Activated CD4-positive, alpha-beta memory T cell treated with anti-CD3 and anti-CD28 coated beads for 36 hours (primary cell): Measurements from ENCODE around the gene UBAC1. TPM values are rescaled to one million over a fixed set of nuclear protein-coding genes. Genes with fewer than 3 reads are reported as not detected.

ENCODE experiments used
- CTCF ChIA-PET: fragments of 350-600 bp; sonication (Branson Sonifier 250); formaldehyde crosslinking; loops from one replicate; lab custom pipeline; 2021; ENCODE audit warnings: antibody characterized with exemption, inconsistent platforms; lab: Charles Lee
- POLR2A ChIA-PET: fragments of 350-600 bp; sonication (Branson Sonifier 250); formaldehyde crosslinking; loops from one replicate; lab custom pipeline; 2021; ENCODE audit warnings: antibody characterized with exemption; lab: Charles Lee
- DNase-seq: peaks from one replicate; pipeline ENCODE4 v3.0.0-alpha.2; 2020
- H3K27ac Mint-ChIP-seq: one replicate; pipeline ENCODE4 v1.8.0; 2021; ENCODE audit warnings: mixed read lengths
- H3K27me3 Mint-ChIP-seq: one replicate; pipeline ENCODE4 v1.8.0; 2021; ENCODE audit warnings: mixed read lengths
- H3K36me3 Mint-ChIP-seq: one replicate; pipeline ENCODE4 v1.8.0; 2021; ENCODE audit warnings: mixed read lengths
- H3K4me1 Mint-ChIP-seq: one replicate; pipeline ENCODE4 v1.8.0; 2021; ENCODE audit warnings: low read depth, mixed read lengths
- H3K4me3 Mint-ChIP-seq: one replicate; pipeline ENCODE4 v1.8.0; 2021; ENCODE audit warnings: mild to moderate bottlenecking, mixed read lengths
- H3K9me3 Mint-ChIP-seq: one replicate; pipeline ENCODE4 v1.8.0; 2021; ENCODE audit warnings: mixed read lengths
- intact Hi-C: fragments of 100-400 bp; cut with micrococcal nuclease; formaldehyde crosslinking; loops from one replicate; pipeline ENCODE4 v1.15.1; 2023
- total RNA-seq, 2 experiments: library from RNA; stranded (reverse); gene quantifications; one replicate each; pipeline ENCODE4 v1.2.3, GENCODE V29; 2021

The UBAC1 gene
- total RNA-seq, 2 experiments from 2014 or later = 41.3 to 42.0 TPM

DNA sequence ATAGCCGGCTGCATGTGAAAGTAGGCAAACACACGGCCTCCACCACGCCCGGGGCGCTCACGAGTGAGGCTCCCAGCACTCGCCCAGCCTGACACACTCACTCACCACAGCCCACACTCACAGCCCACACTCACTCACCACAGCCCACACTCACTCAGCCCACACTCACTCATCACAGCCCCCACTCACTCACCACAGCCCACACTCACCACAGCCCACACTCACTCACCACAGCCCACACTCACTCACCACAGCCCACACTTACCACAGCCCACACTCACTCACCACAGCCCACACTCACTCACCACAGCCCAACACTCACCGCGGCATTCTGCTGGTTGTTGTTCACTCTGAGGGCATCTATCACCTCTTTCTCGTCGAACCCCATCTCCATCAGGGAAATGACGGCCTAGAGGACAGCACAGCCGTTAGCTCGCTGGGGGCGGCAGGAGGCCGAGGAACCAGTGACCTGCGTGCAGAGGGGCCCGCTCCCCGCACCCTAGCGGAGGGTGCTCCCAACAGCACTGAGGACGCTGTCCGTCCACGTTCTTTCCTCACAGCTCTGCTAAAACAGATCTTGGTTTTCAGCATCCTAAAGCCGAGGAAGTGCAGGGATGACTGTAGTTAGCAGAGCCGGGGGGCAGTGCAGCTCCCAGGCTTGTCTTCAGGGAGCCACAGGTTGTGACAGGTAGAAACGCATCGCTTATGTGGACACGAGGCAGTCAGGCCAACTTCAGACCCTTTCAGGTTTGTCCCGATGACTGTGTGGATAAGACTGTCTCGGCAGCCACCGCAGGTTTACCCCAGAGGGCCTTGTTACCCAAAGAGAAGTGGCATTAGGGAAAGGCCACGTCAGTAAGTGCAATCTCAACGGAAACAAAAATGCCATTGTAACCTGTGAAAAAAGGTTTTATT lies 21.6 kb downstream of the UBAC1 start:
- ChIA-PET CTCF (interaction anchor here (0.5 kb wide), 1 partner anchor 198 kb away, joined by 3 read pairs; no protein-coding TSS in a partner anchor), POLR2A (interaction anchor here (0.7 kb wide), 1 partner anchor 14 kb away, joined by 6 read pairs; no protein-coding TSS in a partner anchor)
- Mint-ChIP-seq H3K36me3 (peaks cover 59% of the 10 kb centered on the region), H3K27ac (peak overlapping the region; percentile 89), H3K27me3 (peaks cover 3% of the 10 kb centered on the region), H3K4me3 (peak overlapping the region; percentile 73), H3K9me3 (peaks cover 5% of the 10 kb centered on the region), H3K4me1 (peaks cover 13% of the 10 kb centered on the region)
- intact Hi-C loops = loop anchor here (1.0 kb wide), 2 partner anchors 14 to 34 kb away; no protein-coding TSS in a partner anchor
- DNase-seq = peak; percentile 72

DNA sequence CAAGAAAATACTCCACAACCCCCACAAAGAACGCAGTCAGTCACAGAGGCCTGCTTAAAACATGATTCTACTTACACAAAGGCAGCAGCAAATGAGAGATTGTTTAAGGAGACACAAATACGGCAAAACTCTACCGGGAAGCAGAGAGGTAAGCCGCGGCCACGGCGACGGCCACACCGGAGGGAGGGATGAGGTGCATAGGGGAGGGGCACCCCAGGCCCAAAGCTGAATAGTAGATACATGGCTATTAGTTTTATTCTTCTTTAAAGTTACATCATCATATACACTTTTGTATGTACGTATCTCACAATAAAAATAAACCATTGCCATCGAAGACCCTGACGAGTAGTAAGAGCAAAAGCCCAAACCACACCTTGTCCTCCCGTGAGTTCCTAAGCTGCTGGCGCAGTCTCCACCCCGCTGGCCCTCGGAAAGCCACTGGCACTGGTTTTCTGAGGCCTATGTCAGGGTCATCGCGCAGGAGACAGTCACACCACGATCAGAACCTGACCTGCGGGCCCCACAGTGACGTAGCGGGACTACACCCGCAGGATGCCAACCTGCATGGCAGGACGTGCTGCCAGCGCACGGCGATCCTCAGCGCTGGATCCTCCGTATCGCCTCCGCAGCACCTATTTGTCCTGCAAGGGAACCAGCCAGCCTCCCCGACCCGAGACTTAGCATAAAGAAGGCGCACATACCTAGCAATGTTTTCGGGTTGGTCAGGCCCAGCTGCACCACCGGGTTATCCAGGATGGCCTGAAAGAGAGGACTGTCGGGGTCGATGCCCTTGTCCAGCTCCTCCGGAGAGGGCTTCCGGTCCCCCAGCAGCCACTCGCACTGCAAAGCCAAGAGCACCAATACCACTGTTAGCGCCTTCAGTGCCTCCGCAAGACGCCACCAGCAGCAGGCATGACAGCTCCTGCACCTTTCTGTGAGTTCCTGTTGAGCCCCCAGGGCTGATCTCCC lies 23.4 kb downstream of the UBAC1 start:
- Mint-ChIP-seq H3K36me3 (peaks cover 57% of the 10 kb centered on the region), H3K4me1 (peaks cover 13% of the 10 kb centered on the region), H3K27ac (no peak overlapping the region), H3K4me3 (no peak overlapping the region), H3K9me3 (peaks cover 5% of the 10 kb centered on the region), H3K27me3 (peaks cover 3% of the 10 kb centered on the region)
- CTCF ChIA-PET = no interaction called here
- intact Hi-C loops = no loop called here
- no peak for DNase-seq
- POLR2A ChIA-PET = interaction anchor here (1.1 kb wide), 1 partner anchor 12 kb away, joined by 4 read pairs; no protein-coding TSS in a partner anchor

DNA sequence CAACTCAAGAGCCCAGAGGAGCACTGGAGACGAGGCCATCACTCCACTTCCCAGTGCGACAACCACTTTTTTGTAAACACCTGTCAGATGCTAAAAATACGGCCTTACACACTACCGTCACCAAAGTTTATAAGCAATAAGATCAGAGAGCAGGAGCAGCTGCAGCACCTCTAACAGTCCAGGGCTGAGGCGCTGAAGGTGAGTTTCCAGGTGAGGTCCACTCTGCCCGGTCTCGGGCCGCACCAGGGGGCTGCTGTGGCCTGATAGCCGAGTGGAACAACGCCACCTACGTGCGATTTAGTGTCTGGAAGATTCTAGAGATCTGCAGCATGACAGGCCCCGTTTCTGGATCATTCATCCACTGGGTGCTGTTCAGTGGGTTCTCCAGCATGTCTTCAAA lies 28.1 kb downstream of the UBAC1 start:
- POLR2A ChIA-PET = no interaction called here
- intact Hi-C loops = no loop called here
- peaks cover under 1% of the 10 kb centered on the region for H3K4me1 Mint-ChIP-seq
- DNase-seq = no peak
- no peak overlapping the region for H3K27ac Mint-ChIP-seq
- no peaks in the 10 kb centered on the region for H3K27me3 Mint-ChIP-seq
- H3K4me3 Mint-ChIP-seq = no peak overlapping the region
- CTCF ChIA-PET = interaction anchor here (0.7 kb wide), 1 partner anchor 111 kb away, joined by 3 read pairs; no protein-coding TSS in a partner anchor
- peaks cover 51% of the 10 kb centered on the region for H3K36me3 Mint-ChIP-seq
- H3K9me3 Mint-ChIP-seq = no peaks in the 10 kb centered on the region

DNA sequence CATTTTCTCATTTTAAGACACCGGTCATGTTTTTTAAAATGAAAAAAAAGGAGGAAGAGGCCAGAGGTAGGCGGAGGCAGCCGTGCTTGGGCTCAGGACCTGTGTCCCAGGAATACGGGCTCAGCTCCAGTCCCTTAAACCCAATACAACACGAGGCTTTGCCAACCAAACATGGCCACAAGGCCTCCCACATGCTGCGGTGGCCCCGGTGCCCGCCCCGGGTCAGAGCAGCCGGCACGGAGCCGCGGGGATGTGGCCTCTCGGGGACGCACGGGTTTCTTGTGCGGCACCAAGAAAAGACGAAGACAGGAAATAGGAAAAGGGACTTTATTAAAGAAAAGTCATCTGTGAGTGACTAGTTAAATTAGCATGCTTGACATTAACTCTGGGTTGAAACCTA lies 28.5 kb downstream of the UBAC1 start:
- H3K36me3 Mint-ChIP-seq = peaks cover 46% of the 10 kb centered on the region
- H3K4me1 Mint-ChIP-seq = peaks cover 5% of the 10 kb centered on the region
- H3K4me3 Mint-ChIP-seq = no peak overlapping the region
- CTCF ChIA-PET = no interaction called here
- no peak for DNase-seq
- intact Hi-C loops = no loop called here
- no peaks in the 10 kb centered on the region for H3K27me3 Mint-ChIP-seq
- POLR2A ChIA-PET = no interaction called here
- H3K27ac Mint-ChIP-seq = no peak overlapping the region
- no peaks in the 10 kb centered on the region for H3K9me3 Mint-ChIP-seq

DNA sequence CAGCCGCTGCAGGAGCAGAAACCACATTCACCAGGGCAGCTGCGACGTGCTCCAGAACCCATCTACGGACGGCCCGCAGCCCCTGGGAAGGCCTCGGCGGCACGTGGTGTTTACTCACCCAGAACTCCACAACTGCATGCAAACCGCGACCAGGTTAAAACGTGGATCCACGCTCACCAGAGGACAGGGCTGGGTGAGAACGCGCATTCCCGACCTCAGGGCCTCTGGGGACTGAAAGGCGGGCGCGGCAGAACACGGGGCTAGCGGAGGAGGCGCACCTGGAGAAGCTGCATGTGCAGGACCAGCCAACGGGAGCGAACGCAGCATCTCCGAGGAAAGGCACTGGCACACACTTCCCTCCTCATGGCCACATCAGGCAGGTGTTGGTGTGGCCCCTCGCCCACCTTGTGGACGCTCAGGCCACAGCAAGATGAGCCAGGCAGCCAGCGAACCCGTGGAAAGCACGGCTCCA lies 29.8 kb downstream of the UBAC1 start:
- Mint-ChIP-seq H3K36me3 (peaks cover 37% of the 10 kb centered on the region), H3K4me3 (no peak overlapping the region), H3K27me3 (no peaks in the 10 kb centered on the region), H3K27ac (no peak overlapping the region), H3K4me1 (peaks cover 11% of the 10 kb centered on the region), H3K9me3 (no peaks in the 10 kb centered on the region)
- no peak for DNase-seq
- ChIA-PET CTCF (no interaction called here), POLR2A (no interaction called here)
- intact Hi-C loops = no loop called here

DNA sequence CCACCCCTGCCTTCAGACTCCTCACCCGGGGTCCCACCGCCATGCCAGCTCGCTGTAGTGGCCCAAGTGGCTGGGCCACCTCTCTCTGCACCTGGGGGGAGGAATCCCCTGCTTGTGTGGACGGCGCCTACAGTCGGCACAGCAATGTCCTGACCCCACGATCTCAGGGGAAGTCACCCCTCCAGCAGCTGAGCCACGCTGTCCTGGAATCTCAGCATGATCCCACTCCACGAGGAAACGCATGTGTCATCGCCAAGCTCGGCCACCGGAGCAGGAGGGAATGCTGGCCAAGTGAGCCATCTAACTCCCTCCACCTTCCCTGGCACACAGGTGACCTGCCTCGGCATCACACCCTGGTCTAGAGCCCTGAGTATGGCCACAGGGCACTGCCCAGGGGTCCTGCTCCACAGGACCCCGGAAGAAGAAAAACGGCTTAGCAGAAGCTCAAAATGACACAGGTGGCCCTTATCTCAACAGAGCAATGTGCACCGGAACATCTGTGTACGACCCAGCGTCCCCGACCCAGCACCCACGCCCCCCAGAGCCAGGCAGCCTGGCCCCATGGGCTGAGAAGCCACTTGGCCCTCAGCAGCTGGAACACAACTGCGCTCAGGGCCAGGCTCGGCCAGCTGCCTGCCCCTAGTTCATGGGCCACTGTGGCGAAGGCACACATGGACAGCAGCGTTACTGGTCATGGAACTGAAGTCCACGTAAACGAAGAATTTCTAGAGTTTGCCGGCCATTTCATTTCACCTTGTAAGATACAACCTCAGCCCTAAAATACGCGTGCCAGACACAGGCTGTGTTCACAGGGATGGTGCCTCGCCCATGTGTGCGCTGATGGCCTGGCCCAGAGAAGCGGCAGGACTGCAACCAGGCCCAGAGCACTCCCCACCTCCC lies 30.5 kb downstream of the UBAC1 start:
- intact Hi-C loops = no loop called here
- peaks cover 17% of the 10 kb centered on the region for H3K4me1 Mint-ChIP-seq
- peaks cover 38% of the 10 kb centered on the region for H3K36me3 Mint-ChIP-seq
- ChIA-PET POLR2A (no interaction called here), CTCF (no interaction called here)
- H3K27me3 Mint-ChIP-seq = no peaks in the 10 kb centered on the region
- H3K9me3 Mint-ChIP-seq = no peaks in the 10 kb centered on the region
- DNase-seq = no peak
- H3K27ac Mint-ChIP-seq = no peak overlapping the region
- no peak overlapping the region for H3K4me3 Mint-ChIP-seq

DNA sequence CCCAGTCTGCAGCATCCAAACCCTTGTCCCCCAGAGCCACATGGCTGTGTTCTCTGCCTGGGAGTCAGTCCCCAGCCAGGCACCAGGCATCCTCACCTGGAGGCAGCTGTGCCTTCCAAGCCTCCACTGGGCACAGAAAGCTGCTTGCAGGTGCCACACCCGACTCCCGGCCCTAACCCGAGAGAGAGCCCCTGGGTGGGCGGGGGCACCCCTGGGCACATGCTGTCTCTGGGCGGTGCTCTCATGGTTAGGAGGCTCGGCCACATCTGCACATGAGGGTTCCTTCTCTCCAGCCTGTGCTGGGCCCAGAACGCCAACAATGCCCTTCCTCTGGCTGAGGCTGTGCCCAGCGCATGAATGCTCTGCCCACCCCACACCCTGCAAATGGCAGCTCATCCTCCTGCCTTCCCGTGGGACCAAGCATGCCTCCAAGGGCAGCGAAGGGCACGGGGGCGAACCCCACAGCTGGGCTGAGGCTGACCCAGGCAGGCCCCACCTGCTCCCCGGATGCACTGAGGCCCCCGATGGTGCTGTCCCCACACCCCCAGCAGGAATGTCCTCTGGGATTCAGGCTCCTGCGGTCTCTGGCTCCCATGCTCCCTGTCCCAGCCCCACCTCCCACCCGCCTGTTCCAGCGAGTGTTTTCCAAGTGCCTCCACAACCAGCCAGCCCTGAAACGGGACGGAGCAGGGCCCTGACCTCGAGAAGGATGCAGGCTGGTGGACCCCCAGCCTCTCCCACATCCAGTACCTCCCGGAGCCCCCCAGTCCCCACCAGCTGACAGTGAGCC lies 31.3 kb downstream of the UBAC1 start:
- Mint-ChIP-seq H3K4me3 (no peak overlapping the region), H3K36me3 (peaks cover 32% of the 10 kb centered on the region), H3K27ac (no peak overlapping the region), H3K27me3 (no peaks in the 10 kb centered on the region), H3K4me1 (peaks cover 26% of the 10 kb centered on the region), H3K9me3 (no peaks in the 10 kb centered on the region)
- CTCF ChIA-PET = no interaction called here
- intact Hi-C loops = no loop called here
- POLR2A ChIA-PET = no interaction called here
- DNase-seq = no peak

DNA sequence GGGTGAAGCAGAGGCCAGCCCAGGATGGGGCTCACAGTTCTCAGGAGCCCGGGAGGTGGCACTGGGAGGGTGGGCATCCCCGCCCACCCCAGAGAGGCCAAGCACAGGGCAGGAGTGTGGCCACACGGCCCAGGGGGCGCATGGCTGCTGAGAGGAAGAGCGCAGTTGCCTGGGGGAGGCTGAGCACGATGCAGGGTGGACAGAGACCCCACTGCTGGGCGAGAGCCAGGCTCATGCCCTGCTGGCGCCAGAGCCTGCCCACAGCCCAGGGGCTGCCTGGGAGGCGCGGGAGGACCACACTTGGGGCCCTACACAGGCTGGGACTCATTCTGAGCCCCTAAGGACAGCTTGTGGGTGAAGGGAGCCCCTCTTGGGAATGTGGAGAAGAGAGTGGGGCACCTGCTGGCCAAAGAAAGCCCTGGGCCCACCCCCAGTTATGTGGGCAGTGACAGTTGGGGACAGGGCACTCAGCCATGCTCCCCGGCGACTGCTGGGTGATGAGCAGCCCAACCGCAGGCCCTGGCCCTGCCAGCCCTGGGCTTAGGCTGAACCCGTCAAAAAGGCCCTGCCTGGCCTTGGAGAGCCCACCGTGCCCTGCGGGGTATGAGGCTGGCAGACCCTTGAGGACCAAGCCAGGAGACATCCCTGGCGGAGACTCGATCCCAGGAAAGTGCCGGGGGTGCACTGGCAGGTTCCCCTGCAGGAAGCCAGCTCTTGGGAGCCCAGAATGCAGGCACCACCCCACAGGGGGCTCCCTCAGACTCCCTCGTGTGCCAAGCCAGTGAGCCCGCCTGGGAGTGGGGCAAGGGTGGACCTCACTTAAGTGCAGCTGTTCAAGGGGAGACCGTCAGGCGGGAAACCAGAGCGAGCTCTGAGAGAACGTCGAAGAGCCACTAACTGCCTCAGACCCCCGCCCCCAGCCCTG lies 32.2 kb downstream of the UBAC1 start:
- no peak overlapping the region for H3K4me3 Mint-ChIP-seq
- H3K27ac Mint-ChIP-seq = no peak overlapping the region
- intact Hi-C loops = no loop called here
- DNase-seq = no peak
- ChIA-PET CTCF (no interaction called here), POLR2A (no interaction called here)
- peaks cover 34% of the 10 kb centered on the region for H3K4me1 Mint-ChIP-seq
- no peaks in the 10 kb centered on the region for H3K9me3 Mint-ChIP-seq
- no peaks in the 10 kb centered on the region for H3K27me3 Mint-ChIP-seq
- H3K36me3 Mint-ChIP-seq = peaks cover 39% of the 10 kb centered on the region

DNA sequence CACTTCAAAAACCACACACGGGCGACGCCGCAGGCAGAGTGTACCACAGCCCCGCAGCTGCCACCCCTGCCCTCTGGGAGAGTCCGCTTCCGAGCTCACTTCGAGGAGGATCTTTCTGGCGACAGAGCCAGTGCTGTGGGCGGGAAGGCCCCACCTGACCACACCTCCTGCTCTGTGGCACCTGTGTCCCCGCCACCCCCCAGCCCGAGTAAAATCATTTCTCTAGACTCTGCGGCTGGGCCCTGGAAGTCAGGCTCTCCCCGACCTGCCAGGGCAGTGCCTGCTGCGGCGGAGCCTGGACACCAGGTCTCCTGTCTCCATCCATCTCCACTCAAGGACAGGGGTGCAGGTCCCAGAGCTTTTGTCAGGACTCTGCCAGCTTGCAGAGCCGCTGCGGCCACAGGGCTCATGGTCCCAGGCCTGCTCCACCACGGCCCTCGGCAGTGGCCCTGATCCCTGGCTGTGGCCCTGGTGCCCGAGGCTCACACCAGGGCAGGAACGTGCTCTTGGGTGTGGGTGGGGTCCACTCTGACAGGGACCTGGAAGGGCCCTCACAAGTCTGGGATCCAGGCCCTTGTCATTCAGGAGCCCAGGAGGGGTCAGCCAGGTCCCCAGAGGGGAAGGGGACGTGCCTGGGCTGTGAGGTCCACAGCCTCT lies 33.0 kb downstream of the UBAC1 start:
- ChIA-PET POLR2A (no interaction called here), CTCF (no interaction called here)
- DNase-seq = no peak
- intact Hi-C loops = no loop called here
- Mint-ChIP-seq H3K9me3 (no peaks in the 10 kb centered on the region), H3K4me1 (peaks cover 34% of the 10 kb centered on the region), H3K36me3 (peaks cover 33% of the 10 kb centered on the region), H3K27me3 (no peaks in the 10 kb centered on the region), H3K4me3 (no peak overlapping the region), H3K27ac (no peak overlapping the region)
